ENCODE results near the gene MKLN1.
"Not testable (repeated sequence)": the region's sequence is repeated elsewhere in the genome, so short reads cannot be mapped to it uniquely, and the experiment has no call there.

MKLN1 gene

GRCh38 chr7:131400681-131401176, 73.1 kb downstream of the MKLN1 start:
- peak; percentile 63 for DNase-seq (ENCODE audit: low read depth)

- no peak for DNase-seq (ENCODE audit: low read depth)
Measured at GRCh38 chr7:131401194-131401593, 73.5 kb downstream of the MKLN1 start.

- DNase-seq (ENCODE audit: low read depth): no peak
Measured at GRCh38 chr7:131403322-131403721, 75.6 kb downstream of the MKLN1 start.

GRCh38 chr7:131404226-131404911, 76.7 kb downstream of the MKLN1 start:
- no peak for DNase-seq (ENCODE audit: low read depth)

- no peak for DNase-seq (ENCODE audit: low read depth)
Measured at GRCh38 chr7:131409129-131409766, 81.6 kb downstream of the MKLN1 start.

- no peak for DNase-seq (ENCODE audit: low read depth)
Measured at GRCh38 chr7:131412031-131412430, 84.4 kb downstream of the MKLN1 start.

GRCh38 chr7:131413711-131414110, 86.0 kb downstream of the MKLN1 start:
- DNase-seq (ENCODE audit: low read depth): no peak

- DNase-seq (ENCODE audit: low read depth): peak; percentile 56
Measured at GRCh38 chr7:131424219-131424822, 96.6 kb downstream of the MKLN1 start.

- DNase-seq (ENCODE audit: low read depth): no peak
Measured at GRCh38 chr7:131425992-131426391, 98.3 kb downstream of the MKLN1 start.

GRCh38 chr7:131430826-131431225, 103.2 kb downstream of the MKLN1 start:
- not testable (repeated sequence) for DNase-seq (ENCODE audit: low read depth)

GRCh38 chr7:131431289-131431688, 103.6 kb downstream of the MKLN1 start:
- peak; percentile 6 for DNase-seq (ENCODE audit: low read depth)

- no peak for DNase-seq (ENCODE audit: low read depth)
Measured at GRCh38 chr7:131431756-131432155, 104.1 kb downstream of the MKLN1 start.

GRCh38 chr7:131436384-131436783, 108.7 kb downstream of the MKLN1 start:
- DNase-seq (ENCODE audit: low read depth): no peak

GRCh38 chr7:131438969-131439368, 111.3 kb downstream of the MKLN1 start:
- DNase-seq (ENCODE audit: low read depth): no peak

- DNase-seq (ENCODE audit: low read depth): no peak
Measured at GRCh38 chr7:131443496-131443895, 115.8 kb downstream of the MKLN1 start.

- DNase-seq (ENCODE audit: low read depth): no peak
Measured at GRCh38 chr7:131444683-131445082, 117.0 kb downstream of the MKLN1 start.

- DNase-seq (ENCODE audit: low read depth): no peak
Measured at GRCh38 chr7:131449373-131449902, 121.8 kb downstream of the MKLN1 start.

- DNase-seq (ENCODE audit: low read depth): no peak
Measured at GRCh38 chr7:131454498-131454897, 126.8 kb downstream of the MKLN1 start.

GRCh38 chr7:131455001-131455400, 127.3 kb downstream of the MKLN1 start:
- no peak for DNase-seq (ENCODE audit: low read depth)

GRCh38 chr7:131455546-131455945, 127.9 kb downstream of the MKLN1 start:
- DNase-seq (ENCODE audit: low read depth): no peak

GRCh38 chr7:131456338-131456737, 128.7 kb downstream of the MKLN1 start:
- no peak for DNase-seq (ENCODE audit: low read depth)

- peak; percentile 15 for DNase-seq (ENCODE audit: low read depth)
Measured at GRCh38 chr7:131459256-131459655, 131.6 kb downstream of the MKLN1 start.

- no peak for DNase-seq (ENCODE audit: low read depth)
Measured at GRCh38 chr7:131462059-131462458, 134.4 kb downstream of the MKLN1 start.

Measured in EH (cell line).